ENCODE measurements around the gene DIS3L2. TPM values are rescaled to one million over a fixed set of nuclear protein-coding genes. Genes with fewer than 3 reads are reported as not detected.

DIS3L2 gene
- total RNA-seq, 1 donor from 2014 or later: 30.2 TPM

GRCh38 chr2:232137356-232138147, 176.0 kb downstream of the DIS3L2 start:
- H3K27ac Mint-ChIP-seq: no peak overlapping the region
- no peak overlapping the region for H3K4me3 Mint-ChIP-seq (ENCODE audit: low read depth)
- intact Hi-C loops (cut with micrococcal nuclease): no loop called here
- no peak for DNase-seq (ENCODE audit: low spot score)
- H3K9me3 Mint-ChIP-seq: no peaks in the 10 kb centered on the region
- no peaks in the 10 kb centered on the region for H3K36me3 Mint-ChIP-seq (ENCODE audit: low read depth)
- peaks cover 2% of the 10 kb centered on the region for H3K27me3 Mint-ChIP-seq (ENCODE audit: low read depth)
- peaks cover 6% of the 10 kb centered on the region for H3K4me1 Mint-ChIP-seq (ENCODE audit: low read depth)

- Mint-ChIP-seq H3K27ac (no peak overlapping the region), H3K36me3 (ENCODE audit: low read depth) (no peaks in the 10 kb centered on the region), H3K4me3 (ENCODE audit: low read depth) (no peak overlapping the region), H3K27me3 (ENCODE audit: low read depth) (peaks cover 2% of the 10 kb centered on the region), H3K9me3 (no peaks in the 10 kb centered on the region), H3K4me1 (ENCODE audit: low read depth) (peaks cover 6% of the 10 kb centered on the region)
- DNase-seq (ENCODE audit: low spot score): no peak
- intact Hi-C loops (cut with micrococcal nuclease): no loop called here
Observed at GRCh38 chr2:232138441-232138840, 176.9 kb downstream of the DIS3L2 start.

GRCh38 chr2:232139171-232139594, 177.7 kb downstream of the DIS3L2 start:
- no peak overlapping the region for H3K4me3 Mint-ChIP-seq (ENCODE audit: low read depth)
- intact Hi-C loops (cut with micrococcal nuclease): no loop called here
- no peaks in the 10 kb centered on the region for H3K36me3 Mint-ChIP-seq (ENCODE audit: low read depth)
- H3K4me1 Mint-ChIP-seq (ENCODE audit: low read depth): peaks cover 6% of the 10 kb centered on the region
- peaks cover 2% of the 10 kb centered on the region for H3K27me3 Mint-ChIP-seq (ENCODE audit: low read depth)
- no peaks in the 10 kb centered on the region for H3K9me3 Mint-ChIP-seq
- DNase-seq (ENCODE audit: low spot score): no peak
- H3K27ac Mint-ChIP-seq: no peak overlapping the region

GRCh38 chr2:232139786-232140562, 178.5 kb downstream of the DIS3L2 start:
- peak overlapping the region; percentile 55 for H3K27ac Mint-ChIP-seq
- DNase-seq (ENCODE audit: low spot score): no peak
- intact Hi-C loops (cut with micrococcal nuclease): loop anchor here (5.0 kb wide), 2 partner anchors 187 to 213 kb away; partner anchors contain the start of gene NPPC
- no peaks in the 10 kb centered on the region for H3K36me3 Mint-ChIP-seq (ENCODE audit: low read depth)
- H3K9me3 Mint-ChIP-seq: no peaks in the 10 kb centered on the region
- peaks cover 8% of the 10 kb centered on the region for H3K4me1 Mint-ChIP-seq (ENCODE audit: low read depth)
- H3K4me3 Mint-ChIP-seq (ENCODE audit: low read depth): no peak overlapping the region
- peaks cover 2% of the 10 kb centered on the region for H3K27me3 Mint-ChIP-seq (ENCODE audit: low read depth)

- intact Hi-C loops (cut with micrococcal nuclease): loop anchor here (5.0 kb wide), 2 partner anchors 186 to 214 kb away; partner anchors contain the start of gene NPPC
- Mint-ChIP-seq H3K27ac (no peak overlapping the region), H3K36me3 (ENCODE audit: low read depth) (peaks cover 4% of the 10 kb centered on the region), H3K9me3 (no peaks in the 10 kb centered on the region), H3K4me3 (ENCODE audit: low read depth) (no peak overlapping the region), H3K27me3 (ENCODE audit: low read depth) (peaks cover 2% of the 10 kb centered on the region), H3K4me1 (ENCODE audit: low read depth) (peaks cover 10% of the 10 kb centered on the region)
- no peak for DNase-seq (ENCODE audit: low spot score)
Observed at GRCh38 chr2:232141591-232141990, 180.1 kb downstream of the DIS3L2 start.

GRCh38 chr2:232142049-232142448, 180.5 kb downstream of the DIS3L2 start:
- peaks cover 10% of the 10 kb centered on the region for H3K4me1 Mint-ChIP-seq (ENCODE audit: low read depth)
- peaks cover 2% of the 10 kb centered on the region for H3K27me3 Mint-ChIP-seq (ENCODE audit: low read depth)
- no peak for DNase-seq (ENCODE audit: low spot score)
- intact Hi-C loops (cut with micrococcal nuclease): loop anchor here (5.0 kb wide), 2 partner anchors 185 to 215 kb away; partner anchors contain the start of gene NPPC
- H3K36me3 Mint-ChIP-seq (ENCODE audit: low read depth): peaks cover 4% of the 10 kb centered on the region
- no peak overlapping the region for H3K4me3 Mint-ChIP-seq (ENCODE audit: low read depth)
- H3K9me3 Mint-ChIP-seq: no peaks in the 10 kb centered on the region
- H3K27ac Mint-ChIP-seq: no peak overlapping the region

GRCh38 chr2:232142502-232142901, 181.0 kb downstream of the DIS3L2 start:
- H3K27me3 Mint-ChIP-seq (ENCODE audit: low read depth): peaks cover 2% of the 10 kb centered on the region
- DNase-seq (ENCODE audit: low spot score): no peak

GRCh38 chr2:232146294-232146693, 184.8 kb downstream of the DIS3L2 start:
- intact Hi-C loops (cut with micrococcal nuclease): no loop called here

More at GRCh38 chr2:232142502-232142901, 181.0 kb downstream of the DIS3L2 start:
- no peak overlapping the region for H3K4me3 Mint-ChIP-seq (ENCODE audit: low read depth)
- H3K9me3 Mint-ChIP-seq: no peaks in the 10 kb centered on the region
- intact Hi-C loops (cut with micrococcal nuclease): loop anchor here (5.0 kb wide), 2 partner anchors 185 to 215 kb away; partner anchors contain the start of gene NPPC
- peaks cover 10% of the 10 kb centered on the region for H3K4me1 Mint-ChIP-seq (ENCODE audit: low read depth)
- peaks cover 4% of the 10 kb centered on the region for H3K36me3 Mint-ChIP-seq (ENCODE audit: low read depth)
- no peak overlapping the region for H3K27ac Mint-ChIP-seq

GRCh38 chr2:232147440-232148077, 186.0 kb downstream of the DIS3L2 start:
- no peak for DNase-seq (ENCODE audit: low spot score)
- Mint-ChIP-seq H3K4me3 (ENCODE audit: low read depth) (no peak overlapping the region), H3K36me3 (ENCODE audit: low read depth) (peaks cover 4% of the 10 kb centered on the region), H3K27ac (no peak overlapping the region), H3K4me1 (ENCODE audit: low read depth) (peaks cover 4% of the 10 kb centered on the region), H3K9me3 (no peaks in the 10 kb centered on the region), H3K27me3 (ENCODE audit: low read depth) (no peaks in the 10 kb centered on the region)
- intact Hi-C loops (cut with micrococcal nuclease): no loop called here

More at GRCh38 chr2:232146294-232146693, 184.8 kb downstream of the DIS3L2 start:
- no peak overlapping the region for H3K27ac Mint-ChIP-seq
- no peak overlapping the region for H3K4me3 Mint-ChIP-seq (ENCODE audit: low read depth)
- H3K36me3 Mint-ChIP-seq (ENCODE audit: low read depth): peaks cover 4% of the 10 kb centered on the region
- peaks cover 4% of the 10 kb centered on the region for H3K4me1 Mint-ChIP-seq (ENCODE audit: low read depth)
- no peaks in the 10 kb centered on the region for H3K27me3 Mint-ChIP-seq (ENCODE audit: low read depth)
- DNase-seq (ENCODE audit: low spot score): no peak
- H3K9me3 Mint-ChIP-seq: no peaks in the 10 kb centered on the region

GRCh38 chr2:232162187-232162586, 200.7 kb downstream of the DIS3L2 start:
- Mint-ChIP-seq H3K36me3 (ENCODE audit: low read depth) (no peaks in the 10 kb centered on the region), H3K4me3 (ENCODE audit: low read depth) (no peak overlapping the region), H3K27me3 (ENCODE audit: low read depth) (no peaks in the 10 kb centered on the region), H3K9me3 (no peaks in the 10 kb centered on the region), H3K27ac (no peak overlapping the region), H3K4me1 (ENCODE audit: low read depth) (no peaks in the 10 kb centered on the region)
- DNase-seq (ENCODE audit: low spot score): no peak
- intact Hi-C loops (cut with micrococcal nuclease): no loop called here

- no peaks in the 10 kb centered on the region for H3K9me3 Mint-ChIP-seq
- intact Hi-C loops (cut with micrococcal nuclease): no loop called here
- H3K36me3 Mint-ChIP-seq (ENCODE audit: low read depth): no peaks in the 10 kb centered on the region
- no peak overlapping the region for H3K27ac Mint-ChIP-seq
- H3K4me3 Mint-ChIP-seq (ENCODE audit: low read depth): no peak overlapping the region
- no peaks in the 10 kb centered on the region for H3K4me1 Mint-ChIP-seq (ENCODE audit: low read depth)
- no peak for DNase-seq (ENCODE audit: low spot score)
- H3K27me3 Mint-ChIP-seq (ENCODE audit: low read depth): no peaks in the 10 kb centered on the region
Observed at GRCh38 chr2:232170396-232170795, 208.9 kb downstream of the DIS3L2 start.

GRCh38 chr2:232174662-232175061, 213.1 kb downstream of the DIS3L2 start:
- Mint-ChIP-seq H3K27me3 (ENCODE audit: low read depth) (no peaks in the 10 kb centered on the region), H3K27ac (no peak overlapping the region), H3K4me1 (ENCODE audit: low read depth) (no peaks in the 10 kb centered on the region), H3K9me3 (no peaks in the 10 kb centered on the region), H3K36me3 (ENCODE audit: low read depth) (no peaks in the 10 kb centered on the region), H3K4me3 (ENCODE audit: low read depth) (no peak overlapping the region)
- DNase-seq (ENCODE audit: low spot score): no peak
- intact Hi-C loops (cut with micrococcal nuclease): no loop called here

Data from activated T-helper 2 cell treated with anti-CD3 and anti-CD28 coated beads, Interferon-gamma antibody, Interleukin-2, Interleukin-4, amounts not matched to agents 10 μg/mL and 5 μg/mL and 100 μg/mL, durations not matched to agents 14 hours and 24 hours and 36 hours (primary cell).